ENCODE data around the gene C7orf25.

DNA sequence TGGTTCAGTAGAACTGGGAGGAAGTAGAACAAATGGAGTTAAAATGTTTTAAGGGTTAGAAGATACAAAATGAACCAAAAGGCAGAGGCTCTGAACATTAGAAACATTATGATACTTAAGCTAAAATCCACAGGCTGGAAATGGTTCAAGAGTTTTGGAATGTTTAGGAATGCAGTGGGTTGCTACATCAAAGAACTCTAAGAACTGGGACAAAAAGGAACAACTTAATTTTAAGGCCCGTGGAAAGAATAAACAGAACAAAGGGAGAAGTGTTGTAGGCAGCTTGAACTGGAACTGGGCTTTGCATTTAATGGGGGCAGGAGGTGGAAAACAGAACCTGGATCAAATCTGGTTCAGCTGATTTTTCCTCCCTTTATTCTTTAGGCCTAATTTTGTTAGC lies 3.5 kb upstream of the C7orf25 start:
- TF ChIP-seq, protein P1, sequence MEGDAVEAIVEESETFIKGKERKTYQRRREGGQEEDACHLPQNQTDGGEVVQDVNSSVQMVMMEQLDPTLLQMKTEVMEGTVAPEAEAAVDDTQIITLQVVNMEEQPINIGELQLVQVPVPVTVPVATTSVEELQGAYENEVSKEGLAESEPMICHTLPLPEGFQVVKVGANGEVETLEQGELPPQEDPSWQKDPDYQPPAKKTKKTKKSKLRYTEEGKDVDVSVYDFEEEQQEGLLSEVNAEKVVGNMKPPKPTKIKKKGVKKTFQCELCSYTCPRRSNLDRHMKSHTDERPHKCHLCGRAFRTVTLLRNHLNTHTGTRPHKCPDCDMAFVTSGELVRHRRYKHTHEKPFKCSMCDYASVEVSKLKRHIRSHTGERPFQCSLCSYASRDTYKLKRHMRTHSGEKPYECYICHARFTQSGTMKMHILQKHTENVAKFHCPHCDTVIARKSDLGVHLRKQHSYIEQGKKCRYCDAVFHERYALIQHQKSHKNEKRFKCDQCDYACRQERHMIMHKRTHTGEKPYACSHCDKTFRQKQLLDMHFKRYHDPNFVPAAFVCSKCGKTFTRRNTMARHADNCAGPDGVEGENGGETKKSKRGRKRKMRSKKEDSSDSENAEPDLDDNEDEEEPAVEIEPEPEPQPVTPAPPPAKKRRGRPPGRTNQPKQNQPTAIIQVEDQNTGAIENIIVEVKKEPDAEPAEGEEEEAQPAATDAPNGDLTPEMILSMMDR (IDR thresholded peaks at IDR 0.05; ENCODE audit: low read depth, low read length): no peak
- TF ChIP-seq EZH2phosphoT487 (IDR thresholded peaks at IDR 0.05; ENCODE audit: low read depth): no peak

Measured in OCI-LY3 (cell line).